CD14-positive monocyte (primary cell): Measurements from ENCODE around the gene PHYHD1. TPM values are rescaled to one million over a fixed set of nuclear protein-coding genes. Genes with fewer than 3 reads are reported as not detected.
"Not testable (repeated sequence)": the region's sequence is repeated elsewhere in the genome, so short reads cannot be mapped to it uniquely, and the experiment has no call there.

ENCODE experiments used
- DNase-seq, 3 donors: peaks; one replicate each; pipeline ENCODE4 v3.0.0-alpha.2; 2011 to 2022
- H2AFZ ChIP-seq: 2 replicates; pipeline ENCODE4 v1.6.0; 2012; ENCODE audit warnings: mild to moderate bottlenecking, low read depth, low read length, inconsistent platforms; ENCODE audit not compliant: insufficient read depth, poor library complexity, severe bottlenecking
- H3K27ac ChIP-seq, 2 donors: 1 replicate in 1 of 2; 2 replicates in 1 of 2; pipeline ENCODE4 v1.5.1; 2012 to 2013; ENCODE audit warnings: low read length in 2 of 2, control low read depth in 1 of 2, inconsistent platforms in 1 of 2, low read depth in 1 of 2, mild to moderate bottlenecking in 1 of 2
- H3K27me3 ChIP-seq, 2 donors: one replicate each; pipeline versions ENCODE4 v1.6.0 to v1.6.1; 2011 to 2013; ENCODE audit warnings: low read length in 2 of 2; ENCODE audit not compliant: control insufficient read depth in 2 of 2, insufficient read depth in 2 of 2
- H3K36me3 ChIP-seq, 2 donors: replicated peaks in 1 of 2; 1 replicate in 1 of 2; 2 replicates in 1 of 2; pipeline versions ENCODE4 v1.5.1 to v1.6.1; 2012 to 2013; ENCODE audit warnings: low read length in 2 of 2, control low read depth in 1 of 2, inconsistent platforms in 1 of 2, mild to moderate bottlenecking in 1 of 2; ENCODE audit not compliant: insufficient read depth in 2 of 2, control insufficient read depth in 1 of 2
- H3K4me1 ChIP-seq, 2 donors: 1 replicate in 1 of 2; 2 replicates in 1 of 2; pipeline versions ENCODE4 v1.5.1 to v1.6.1; 2012 to 2013; ENCODE audit warnings: low read length in 2 of 2, control low read depth in 1 of 2, inconsistent platforms in 1 of 2, mild to moderate bottlenecking in 1 of 2, moderate library complexity in 1 of 2; ENCODE audit not compliant: insufficient read depth in 2 of 2, control insufficient read depth in 1 of 2
- H3K4me2 ChIP-seq: replicated peaks from 2 replicates; pipeline ENCODE3; 2012; ENCODE audit warnings: low read length, moderate library complexity, mild to moderate bottlenecking; ENCODE audit not compliant: poor library complexity, severe bottlenecking; ENCODE audit errors: extremely low read depth
- H3K4me3 ChIP-seq, 3 experiments: fragments of 200-600 bp in 1 of 3; sonication (generic) in 1 of 3; replicated peaks in 1 of 3; 1 replicate in 2 of 3; 2 replicates in 1 of 3; pipeline ENCODE4 v1.5.1; 2011 to 2013; ENCODE audit warnings: low read length in 3 of 3, mild to moderate bottlenecking in 3 of 3, control low read depth in 2 of 3, low read depth in 2 of 3, inconsistent platforms in 1 of 3, moderate library complexity in 1 of 3
- H3K79me2 ChIP-seq: 2 replicates; pipeline ENCODE4 v1.6.0; 2012; ENCODE audit warnings: mild to moderate bottlenecking, control low read depth, inconsistent platforms, low read length, moderate library complexity; ENCODE audit not compliant: insufficient read depth
- H3K9ac ChIP-seq: 2 replicates; pipeline ENCODE4 v1.6.0; 2017; ENCODE audit warnings: low read length, mild to moderate bottlenecking; ENCODE audit not compliant: insufficient read depth, poor library complexity, severe bottlenecking
- H3K9me3 ChIP-seq, 2 donors: replicated peaks in 1 of 2; 1 replicate in 1 of 2; 2 replicates in 1 of 2; pipeline versions ENCODE4 v1.5.1 to v1.6.1; 2012 to 2013; ENCODE audit warnings: low read length in 2 of 2, control low read depth in 1 of 2; ENCODE audit not compliant: control insufficient read depth in 1 of 2, insufficient read depth in 1 of 2
- H4K20me1 ChIP-seq: 2 replicates; pipeline ENCODE4 v1.6.0; 2012; ENCODE audit warnings: mild to moderate bottlenecking, low read length, control low read depth, moderate library complexity; ENCODE audit not compliant: insufficient read depth
- H3K27ac Mint-ChIP-seq, 7 donors: one replicate each; pipeline ENCODE4 v1.8.0; 2020; ENCODE audit warnings: mild to moderate bottlenecking in 7 of 7, mixed read lengths in 7 of 7, moderate library complexity in 6 of 7, inconsistent platforms in 2 of 7
- H3K27me3 Mint-ChIP-seq, 3 donors: one replicate each; pipeline ENCODE4 v1.8.0; 2021 to 2022; ENCODE audit warnings: low read depth in 3 of 3, mild to moderate bottlenecking in 3 of 3, mixed read lengths in 3 of 3, moderate library complexity in 3 of 3, inconsistent platforms in 1 of 3
- H3K36me3 Mint-ChIP-seq, 2 donors: one replicate each; pipeline ENCODE4 v1.8.0; 2020; ENCODE audit warnings: mixed read lengths in 2 of 2, inconsistent platforms in 1 of 2, mild to moderate bottlenecking in 1 of 2
- H3K4me1 Mint-ChIP-seq: one replicate; pipeline ENCODE4 v1.8.0; 2020; ENCODE audit warnings: mild to moderate bottlenecking, mixed read lengths
- H3K4me3 Mint-ChIP-seq, 2 donors: one replicate each; pipeline ENCODE4 v1.8.0; 2020; ENCODE audit warnings: mild to moderate bottlenecking in 2 of 2, mixed read lengths in 2 of 2, moderate library complexity in 1 of 2
- H3K9me3 Mint-ChIP-seq, 7 donors: one replicate each; pipeline ENCODE4 v1.8.0; 2020 to 2022; ENCODE audit warnings: mixed read lengths in 7 of 7, mild to moderate bottlenecking in 6 of 7, moderate library complexity in 6 of 7, inconsistent platforms in 2 of 7
- WGBS: methylation state at CpG from one replicate; pipeline ENCODE4 v1.1.5; 2013; ENCODE audit warnings: missing lambda C conversion rate; ENCODE audit not compliant: insufficient coverage; 5-methylcytosine and 5-hydroxymethylcytosine counted together
- intact Hi-C, 2 donors: fragments of 100-400 bp; cut with micrococcal nuclease; formaldehyde crosslinking; loops; one replicate each; pipeline versions ENCODE4 v1.15.0 to v1.15.1; 2023
- polyA plus RNA-seq, 3 donors: library from polyadenylated mRNA; depleted of rRNA in 1 of 3; unstranded in 2 of 3; stranded (reverse) in 1 of 3; fragments of 300-500 nt in 2 of 3; fragments of >200 nt in 1 of 3; fragmentation: Illumina TruSeq in 2 of 3; gene quantifications; 1 replicate in 2 of 3; 2 replicates in 1 of 3; pipeline ENCODE4 v1.2.3, GENCODE V29; 2012 to 2021
- TF ChIP-seq, protein P1 (sequence below): fragments of 200-600 bp; IDR thresholded peaks from one replicate; pipeline ENCODE4 v1.8.0; 2022; ENCODE audit warnings: antibody characterized with exemption, mild to moderate bottlenecking

Gene PHYHD1
- polyA plus RNA-seq, 3 donors = 0.29 TPM; not detected in 2

DNA sequence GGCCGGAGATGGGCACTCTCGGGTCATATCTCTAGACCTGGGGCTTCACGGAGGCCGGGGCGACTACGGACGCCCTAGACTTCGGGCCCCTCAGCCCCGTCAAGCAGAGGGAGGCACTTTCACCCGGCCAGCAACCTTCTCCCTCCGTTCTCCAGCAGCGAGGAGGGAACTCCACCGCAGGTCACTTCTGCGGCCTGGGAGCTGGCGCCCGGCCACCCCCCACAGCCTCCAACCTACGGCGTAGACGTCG, 26.4 kb downstream of the PHYHD1 start:
- Histone ChIP-seq H3K4me3 (peak overlapping the region; percentile 89 to 99 (median 89)), H3K27ac (peak overlapping the region; percentile 83 to 91), H3K79me2 (peaks cover 21% of the 10 kb centered on the region), H3K36me3 (no peaks in the 10 kb centered on the region), H2AFZ (peak overlapping the region; percentile 97), H3K9me3 (no peaks in the 10 kb centered on the region), H3K4me1 (peaks cover 12 to 20% of the 10 kb centered on the region in 2 donors), H3K4me2 (peak overlapping the region; percentile 92), H4K20me1 (no peaks in the 10 kb centered on the region), H3K9ac (peak overlapping the region; percentile 89), H3K27me3 (no peaks in the 10 kb centered on the region)
- peaks cover 0 to 5% (median 0%) of the 10 kb centered on the region in 7 donors for H3K9me3 Mint-ChIP-seq
- under 1% methylated on average over 15 of the region's 20 CpGs for WGBS
- peak overlapping the region; percentile 93 to 98 for H3K4me3 Mint-ChIP-seq
- peak overlapping the region; percentile 93 to 98 (median 96) for H3K27ac Mint-ChIP-seq
- peaks cover 0 to 2% (median 2%) of the 10 kb centered on the region in 3 donors for H3K27me3 Mint-ChIP-seq
- intact Hi-C loops = loop anchor here (5.0 to 10.0 kb wide), 4 partner anchors 62 to 490 kb away; partner anchors contain the start of genes KYAT1 (in 1 of the 2), LRRC8A (in 1 of the 2), ODF2 (in 1 of the 2) and SH3GLB2 (in 1 of the 2)
- peaks cover 12 to 25% of the 10 kb centered on the region in 2 donors for H3K36me3 Mint-ChIP-seq
- peak in 1 of 3 donors; percentile 1 for DNase-seq
- peaks cover 18% of the 10 kb centered on the region for H3K4me1 Mint-ChIP-seq
- TF ChIP-seq, protein P1, sequence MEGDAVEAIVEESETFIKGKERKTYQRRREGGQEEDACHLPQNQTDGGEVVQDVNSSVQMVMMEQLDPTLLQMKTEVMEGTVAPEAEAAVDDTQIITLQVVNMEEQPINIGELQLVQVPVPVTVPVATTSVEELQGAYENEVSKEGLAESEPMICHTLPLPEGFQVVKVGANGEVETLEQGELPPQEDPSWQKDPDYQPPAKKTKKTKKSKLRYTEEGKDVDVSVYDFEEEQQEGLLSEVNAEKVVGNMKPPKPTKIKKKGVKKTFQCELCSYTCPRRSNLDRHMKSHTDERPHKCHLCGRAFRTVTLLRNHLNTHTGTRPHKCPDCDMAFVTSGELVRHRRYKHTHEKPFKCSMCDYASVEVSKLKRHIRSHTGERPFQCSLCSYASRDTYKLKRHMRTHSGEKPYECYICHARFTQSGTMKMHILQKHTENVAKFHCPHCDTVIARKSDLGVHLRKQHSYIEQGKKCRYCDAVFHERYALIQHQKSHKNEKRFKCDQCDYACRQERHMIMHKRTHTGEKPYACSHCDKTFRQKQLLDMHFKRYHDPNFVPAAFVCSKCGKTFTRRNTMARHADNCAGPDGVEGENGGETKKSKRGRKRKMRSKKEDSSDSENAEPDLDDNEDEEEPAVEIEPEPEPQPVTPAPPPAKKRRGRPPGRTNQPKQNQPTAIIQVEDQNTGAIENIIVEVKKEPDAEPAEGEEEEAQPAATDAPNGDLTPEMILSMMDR = no peak

DNA sequence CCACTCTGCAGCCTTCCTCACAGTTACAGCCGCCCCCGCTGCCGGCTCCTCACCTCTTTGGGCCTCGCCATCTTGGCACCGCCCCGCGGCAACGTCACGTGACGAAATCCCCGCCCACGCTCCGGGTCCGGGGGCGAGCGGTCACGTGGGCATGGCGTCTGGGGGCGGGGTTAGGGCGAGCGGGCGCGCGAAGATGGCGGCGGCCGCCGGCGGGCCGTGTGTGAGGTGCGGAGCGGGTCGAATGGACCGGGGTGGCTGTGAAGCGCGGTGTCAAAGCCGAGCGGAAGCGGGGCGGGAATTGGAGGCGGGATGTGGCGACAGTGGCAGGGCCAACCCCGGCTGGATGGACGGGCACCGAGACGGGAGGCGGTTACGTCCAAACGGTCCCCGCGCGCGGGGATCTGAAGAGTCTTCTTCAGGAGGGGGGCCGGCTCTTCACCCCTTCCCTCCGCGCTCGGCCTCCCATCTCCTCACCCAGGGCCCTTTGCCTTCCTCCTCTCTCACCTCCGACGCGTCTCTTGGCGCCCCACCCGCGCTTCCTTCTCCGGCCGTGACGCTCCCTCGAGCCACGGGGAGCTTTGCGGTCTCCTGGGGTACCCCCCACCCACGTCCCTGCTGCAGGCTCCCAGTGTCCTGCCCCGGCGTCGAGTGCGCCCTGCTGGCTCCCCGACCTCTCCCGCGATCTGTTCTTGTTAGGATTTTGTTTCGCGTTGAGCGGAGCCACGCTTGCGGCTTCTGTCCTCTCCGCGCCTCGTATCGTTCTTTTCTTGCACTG, 26.9 kb downstream of the PHYHD1 start, which contains the start of the genes DOLK and NUP188:
TSS of gene DOLK (minus strand) at position 77 of the 775 bp plus-strand sequence. CDS start 300 bp downstream, outside the sequence.
TSS of gene NUP188 (plus strand) at position 173 of the 775 bp plus-strand sequence. CDS start at position 194, 21 bp downstream.
- TF ChIP-seq, protein P1 = no peak
- peak within 1 kb of the TSS; percentile 93 to 98 for H3K4me3 Mint-ChIP-seq
- Histone ChIP-seq H3K27ac (peak within 1 kb of the TSS; percentile 83 to 91), H3K27me3 (no peaks in the 10 kb centered on the region), H3K4me1 (peaks cover 12 to 20% of the 10 kb centered on the region in 2 donors), H3K4me2 (peak within 1 kb of the TSS; percentile 92), H3K36me3 (peaks cover 3 to 4% of the 10 kb centered on the region in 2 donors), H3K9me3 (no peaks in the 10 kb centered on the region), H3K4me3 (peak within 1 kb of the TSS; percentile 89 to 99 (median 89)), H4K20me1 (no peaks in the 10 kb centered on the region), H3K9ac (peak within 1 kb of the TSS; percentile 89), H3K79me2 (peaks cover 21% of the 10 kb centered on the region), H2AFZ (peak within 1 kb of the TSS; percentile 97)
- H3K36me3 Mint-ChIP-seq = peaks cover 14 to 30% of the 10 kb centered on the region in 2 donors
- under 1% methylated on average over 82 of the region's 86 CpGs for WGBS
- intact Hi-C loops = loop anchor here (5.0 to 10.0 kb wide), 4 partner anchors 63 to 490 kb away; partner anchors contain the start of genes KYAT1 (in 1 of the 2), LRRC8A (in 1 of the 2), ODF2 (in 1 of the 2) and SH3GLB2 (in 1 of the 2)
- peak; percentile 85 to 91 (median 90) for DNase-seq
- peaks cover 18% of the 10 kb centered on the region for H3K4me1 Mint-ChIP-seq
- H3K27ac Mint-ChIP-seq = peak within 1 kb of the TSS; percentile 93 to 98 (median 96)
- peaks cover 0 to 4% (median 2%) of the 10 kb centered on the region in 3 donors for H3K27me3 Mint-ChIP-seq
- H3K9me3 Mint-ChIP-seq = peaks cover 0 to 5% (median 0%) of the 10 kb centered on the region in 7 donors

DNA sequence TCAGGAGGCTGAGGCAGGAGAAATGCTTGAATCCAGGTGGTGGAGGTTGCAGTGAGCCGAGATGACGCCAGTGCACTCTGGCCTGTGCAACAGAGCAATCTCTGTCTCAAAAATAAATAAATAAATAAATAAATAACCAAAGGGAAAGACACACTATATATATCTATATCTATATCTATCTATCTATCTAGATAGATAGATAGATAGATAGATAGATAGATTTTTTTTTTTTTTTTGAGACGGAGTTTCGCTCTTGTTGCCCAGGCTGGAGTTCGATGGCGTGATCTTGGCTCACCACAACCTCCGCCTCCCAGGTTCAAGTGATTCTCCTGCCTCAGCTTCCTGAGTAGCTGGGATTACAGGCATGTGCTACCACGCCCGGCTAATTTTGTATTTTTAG, 40.6 kb downstream of the PHYHD1 start:
- H3K4me3 Mint-ChIP-seq, H3K27me3 Mint-ChIP-seq, H2AFZ ChIP-seq, H4K20me1 ChIP-seq, H3K9me3 Mint-ChIP-seq, H3K27ac Mint-ChIP-seq, H3K4me3 ChIP-seq, H3K9ac ChIP-seq, H3K27ac ChIP-seq, H3K4me1 Mint-ChIP-seq, H3K79me2 ChIP-seq, H3K4me1 ChIP-seq, intact Hi-C loops, H3K27me3 ChIP-seq, H3K9me3 ChIP-seq, DNase-seq, H3K4me2 ChIP-seq: not testable (repeated sequence)
- peaks cover 46 to 83% of the 10 kb centered on the region in 2 donors for H3K36me3 Mint-ChIP-seq
- peaks cover 56 to 81% of the 10 kb centered on the region in 2 donors for H3K36me3 ChIP-seq
- no CpG with 5 or more reads among the region's 9 CpGs for WGBS
